ENCODE data around the gene PPEF1. TPM values are rescaled to one million over a fixed set of nuclear protein-coding genes. Genes with fewer than 3 reads are reported as not detected.

PPEF1 gene
- total and polyA plus RNA-seq, 9 of the 15 experiments (the other 6 are each of a cell fraction or from before 2014, with no cell fraction given): not detected

DNA sequence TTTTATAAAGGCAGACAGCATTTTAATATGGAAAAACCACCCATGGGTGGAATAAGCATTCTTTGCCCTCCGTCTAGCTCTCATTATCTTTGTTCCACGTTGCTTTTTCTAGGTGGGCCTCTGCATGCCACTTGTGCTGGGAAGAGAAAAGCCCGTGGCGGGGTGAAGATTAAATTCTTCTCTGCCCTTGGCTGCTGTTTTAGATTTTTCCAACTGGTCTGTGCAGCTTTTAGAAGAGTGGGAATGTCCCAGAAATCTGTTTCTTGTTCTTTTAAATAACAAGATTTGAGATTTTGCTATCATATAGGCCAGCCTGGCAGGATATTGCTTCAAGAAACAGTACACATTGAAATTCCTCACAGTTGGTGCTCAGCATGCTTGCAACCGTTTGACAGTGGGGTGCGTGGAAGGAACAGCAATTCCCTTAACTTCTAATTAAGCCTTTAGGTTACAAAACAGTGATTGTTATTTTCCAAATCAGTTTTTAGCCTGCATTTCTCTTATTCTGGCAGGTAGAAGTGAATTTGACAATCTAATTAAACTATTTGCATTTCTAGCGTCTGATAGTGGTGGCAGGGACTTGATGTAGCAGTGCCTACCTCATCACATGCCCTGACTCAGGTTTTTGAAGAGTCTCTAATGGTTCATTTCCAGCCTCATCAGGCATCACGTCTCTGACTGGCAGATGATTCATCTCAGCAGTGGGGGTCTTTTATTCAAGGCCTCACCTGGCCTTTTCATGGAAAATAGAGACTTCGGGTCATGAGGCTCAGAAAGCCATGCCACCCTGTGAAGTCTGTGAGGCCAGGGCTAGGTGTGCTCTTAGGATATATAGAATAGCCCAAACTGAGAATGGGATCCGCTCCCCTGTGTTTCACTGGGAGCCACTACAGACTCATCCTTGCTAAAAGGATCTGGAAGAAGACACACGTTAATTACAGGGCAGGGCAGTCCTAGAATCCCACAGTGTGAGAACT is 50.8 kb downstream of the PPEF1 start:
- H3K4me1 ChIP-seq (replicated peaks in 1 of 2; ENCODE audit: control insufficient read depth in 2 of 2, insufficient read depth in 2 of 2, low read length in 2 of 2): no peaks in the 10 kb centered on the region
- no TSS peak for BruUV-seq (replicated peaks)
- H3K79me2 ChIP-seq (ENCODE audit: control insufficient read depth, insufficient read depth, low read length): no peaks in the 10 kb centered on the region
- H3K27me3 ChIP-seq (ENCODE audit: control insufficient read depth in 2 of 2, insufficient read depth in 2 of 2, low read length in 2 of 2): peaks cover 0 to 6% of the 10 kb centered on the region in 2 experiments; a peak in 1 of 5 replicates
- no peak overlapping the region for H3K27ac ChIP-seq (ENCODE audit: extremely low read depth, low read depth, low read length)
- H3K4me3 ChIP-seq: no peak overlapping the region
- 1% methylated on average over 11 of the region's 11 CpGs for WGBS (ENCODE audit: insufficient coverage, low coverage, missing lambda C conversion rate)
- no peak for FAIRE-seq
- H3K4me2 ChIP-seq (ENCODE audit: insufficient read depth, low read length): no peak overlapping the region
- no peak for ATAC-seq
- H4K20me1 ChIP-seq (replicated peaks; ENCODE audit: control insufficient read depth, insufficient read depth, low read length): no peaks in the 10 kb centered on the region
- in situ Hi-C loops (cut with MboI): no loop called here
- no peak overlapping the region for H3K9ac ChIP-seq (ENCODE audit: insufficient read depth in 1 of 2, low read depth in 2 of 2, low read length in 2 of 2)
- H2AFZ ChIP-seq (ENCODE audit: low read depth, low read length): no peak overlapping the region
- ChIA-PET POLR2A (no interaction called here), CTCF (ENCODE audit: low intra/inter-chr PET ratio) (no interaction called here)
- H3K36me3 ChIP-seq (ENCODE audit: control insufficient read depth, insufficient read depth, low read length): no peaks in the 10 kb centered on the region
- H3K9me3 ChIP-seq (replicated peaks; ENCODE audit: control insufficient read depth, insufficient read depth, low read depth, low read length): no peaks in the 10 kb centered on the region
- no peak for DNase-seq (ENCODE audit: extremely low read depth in 1 of 4, low spot score in 3 of 4)
- no peak for TF ChIP-seq GATAD2B (IDR thresholded peaks at IDR 0.05; ENCODE audit: borderline replicate concordance)
- TF ChIP-seq E2F8 (IDR thresholded peaks at IDR 0.05; ENCODE audit: low read depth, partially characterized antibody): no peak
- no peak for TF ChIP-seq ZNF41 (CRISPR knock-in tag; conservative IDR thresholded peaks at IDR 0.05)
- TF ChIP-seq NFRKB (IDR thresholded peaks at IDR 0.05; ENCODE audit: low read depth): no peak
- TF ChIP-seq ZBTB1 (CRISPR knock-in tag; IDR thresholded peaks at IDR 0.05; ENCODE audit: borderline replicate concordance, low read depth): no peak
- no peak for TF ChIP-seq CHD2 (IDR thresholded peaks at IDR 0.05; ENCODE audit: low read depth, low read length)
- no peak for TF ChIP-seq MXI1 (IDR thresholded peaks at IDR 0.05; ENCODE audit: low read depth, low read length)
- no peak for TF ChIP-seq ZNF449 (CRISPR knock-in tag; IDR thresholded peaks at IDR 0.05)
- no peak for TF ChIP-seq GTF2F1 (IDR thresholded peaks at IDR 0.05; ENCODE audit: low read depth, low read length)
- no peak for TF ChIP-seq FOXK2 (conservative IDR thresholded peaks at IDR 0.05 in 1 of 2, IDR thresholded peaks at IDR 0.05 in 1 of 2; ENCODE audit: low read depth in 2 of 2)
- TF ChIP-seq PTBP1 (IDR thresholded peaks at IDR 0.05; ENCODE audit: low read depth, low read length): no peak
- intact Hi-C loops (cut with micrococcal nuclease): no loop called here
- H3K9me1 ChIP-seq (ENCODE audit: control insufficient read depth, insufficient read depth, low read length): no peaks in the 10 kb centered on the region
